HG03575 (cell line): Measurements from ENCODE around the gene OMA1.
"Not testable (repeated sequence)": the region's sequence is repeated elsewhere in the genome, so short reads cannot be mapped to it uniquely, and the experiment has no call there.

Experiments
- ATAC-seq: cut with Tn5 transposase; IDR thresholded peaks from one replicate; pipeline ENCODE4 v1.9.1; 2021; ENCODE audit not compliant: unreplicated experiment, insufficient number of reproducible peaks, low FRiP score; ENCODE audit errors: extremely low read depth

OMA1 gene

GRCh38 chr1:58546520-58547308 is at the start of gene OMA1:
OMA1 (minus strand) TSS chr1:58546726; CDS start chr1:58539294, 7,432 bp downstream.
- peak; percentile 72 for ATAC-seq

- ATAC-seq = no peak
Observed at GRCh38 chr1:58594546-58594945, 48.0 kb upstream of the OMA1 start.

DNA sequence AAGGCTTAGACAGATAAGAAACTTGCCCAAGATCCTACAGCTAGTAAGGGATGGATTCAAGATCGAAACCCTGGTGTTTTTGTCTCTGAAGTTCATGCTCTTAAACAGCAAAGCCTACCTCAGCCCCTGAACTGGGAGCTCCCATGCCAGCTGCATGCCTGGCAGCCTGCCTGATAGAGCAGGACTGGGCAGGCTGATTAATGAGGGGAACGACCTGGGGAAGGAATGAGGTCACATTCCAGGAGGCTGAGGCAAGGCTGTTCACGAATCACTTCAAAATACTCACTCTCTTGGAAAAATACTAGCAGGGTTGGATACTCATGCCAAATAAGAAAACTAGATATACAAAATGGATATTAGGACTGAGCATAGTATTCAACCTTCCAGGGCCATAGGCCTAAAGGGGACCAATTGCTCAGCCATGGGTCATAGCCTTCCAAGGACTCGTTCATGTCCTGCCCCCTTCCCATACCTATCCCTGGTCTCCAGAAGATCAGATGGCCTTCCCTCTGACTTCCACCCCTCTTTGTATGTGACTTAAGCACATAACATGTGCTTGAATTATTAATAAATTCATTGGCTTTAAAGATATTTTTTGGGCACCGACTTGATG is 46.1 kb upstream of the OMA1 start:
- ATAC-seq = no peak

DNA sequence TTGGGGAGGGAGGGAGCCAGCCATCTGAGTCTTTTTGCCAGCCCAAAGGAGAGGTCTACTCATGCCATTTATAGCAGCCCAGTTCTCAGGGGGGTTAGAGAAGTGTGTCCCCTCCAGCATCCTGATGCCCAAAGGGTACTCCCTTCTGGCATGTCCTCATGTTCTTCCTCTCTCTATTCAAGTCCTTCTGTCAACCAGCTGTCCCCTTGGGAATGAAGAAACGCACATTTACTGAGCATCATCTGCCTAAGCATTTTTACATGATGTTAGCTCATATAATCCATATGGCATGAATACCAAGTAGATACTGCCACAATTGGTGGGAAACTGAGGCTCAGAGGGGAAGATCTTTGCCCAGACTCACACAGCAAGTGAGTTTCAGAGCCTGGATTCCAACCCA is 45.3 kb upstream of the OMA1 start:
- no peak for ATAC-seq

GRCh38 chr1:58590019-58590418 is 43.5 kb upstream of the OMA1 start:
- no peak for ATAC-seq

DNA sequence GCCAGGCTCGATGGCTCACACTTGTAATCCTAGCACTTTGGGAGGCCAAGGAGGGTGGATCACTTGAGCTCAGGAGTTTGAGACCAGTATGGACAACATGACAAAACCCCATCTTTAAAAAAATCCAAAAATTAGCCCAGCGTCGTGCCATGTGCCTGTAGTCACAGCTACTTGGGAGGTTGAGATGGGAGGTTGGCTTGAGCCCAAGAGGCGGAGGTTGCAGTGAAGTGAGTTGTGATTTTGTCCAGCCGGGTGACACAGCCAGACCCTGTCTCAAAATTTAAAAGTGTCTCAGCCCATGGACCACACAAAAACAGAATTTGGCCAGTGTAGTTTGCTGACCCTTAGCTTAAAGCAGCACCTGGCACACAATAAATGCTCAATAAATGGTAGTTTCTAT is 41.9 kb upstream of the OMA1 start:
- ATAC-seq = no peak

DNA sequence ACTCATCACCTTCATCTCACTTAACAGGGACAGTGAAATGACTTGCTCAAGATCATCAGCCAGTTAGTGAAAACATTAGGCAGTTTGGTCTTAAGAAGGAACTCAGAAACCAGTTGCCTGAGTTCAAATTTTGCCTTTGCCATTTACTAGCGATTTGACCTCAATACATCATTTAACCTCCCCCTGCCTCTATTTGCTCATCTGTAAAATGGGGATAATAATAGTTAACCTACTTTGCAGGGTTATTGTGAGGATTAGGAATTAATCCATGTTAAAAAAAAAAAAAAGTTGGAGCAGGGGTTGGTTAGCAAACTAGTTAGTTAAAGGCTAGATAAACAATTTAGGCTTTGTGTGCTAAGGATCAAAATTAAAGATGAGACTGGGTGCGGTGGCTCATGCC is 41.1 kb upstream of the OMA1 start:
- ATAC-seq = no peak

DNA sequence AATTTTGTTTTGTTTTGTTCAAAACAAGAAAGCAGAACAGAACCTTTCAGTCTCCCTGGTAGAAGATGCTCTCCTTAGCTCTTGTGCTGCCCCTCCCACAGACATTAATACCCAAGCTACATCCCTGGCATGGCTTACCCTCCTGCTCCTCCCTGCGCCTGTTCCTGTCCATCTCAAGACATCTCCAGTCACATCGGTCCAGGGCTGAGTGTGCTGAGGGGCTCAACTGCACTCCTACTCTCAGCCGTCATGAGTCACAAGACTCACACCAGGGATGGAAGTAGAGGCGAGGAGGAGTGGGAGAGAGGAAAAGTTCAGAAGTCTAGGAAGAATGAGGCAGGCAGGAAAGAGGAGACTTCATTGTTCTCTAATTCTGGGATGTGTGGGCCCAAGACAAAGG is 39.7 kb upstream of the OMA1 start:
- ATAC-seq = no peak

DNA sequence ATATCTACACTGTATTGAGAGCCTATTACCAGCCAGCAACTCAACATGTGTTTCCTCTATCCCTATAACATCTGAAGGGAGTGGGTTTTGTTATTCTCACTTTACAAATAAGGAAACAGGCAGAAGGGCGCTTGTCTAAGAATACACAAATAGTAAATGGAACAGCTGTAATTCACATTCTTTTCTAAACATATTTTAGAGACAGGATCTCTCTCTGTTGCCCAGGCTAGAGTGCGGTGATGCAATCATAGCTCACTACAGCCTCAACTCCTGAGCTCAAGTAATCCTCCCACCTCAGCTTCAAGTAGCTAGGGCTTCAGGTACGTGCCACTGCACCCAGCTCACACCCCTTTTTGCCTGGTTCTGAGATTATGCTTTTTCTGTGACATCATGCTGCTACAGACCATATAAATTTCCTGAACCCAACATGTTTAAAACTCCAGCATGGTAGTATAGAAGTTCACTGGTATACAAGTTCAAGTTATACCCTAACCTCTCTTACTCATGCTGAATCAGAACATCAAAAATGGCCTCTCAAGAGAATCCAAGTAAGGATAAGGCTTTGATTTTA is 39.1 kb upstream of the OMA1 start:
- ATAC-seq = no peak

DNA sequence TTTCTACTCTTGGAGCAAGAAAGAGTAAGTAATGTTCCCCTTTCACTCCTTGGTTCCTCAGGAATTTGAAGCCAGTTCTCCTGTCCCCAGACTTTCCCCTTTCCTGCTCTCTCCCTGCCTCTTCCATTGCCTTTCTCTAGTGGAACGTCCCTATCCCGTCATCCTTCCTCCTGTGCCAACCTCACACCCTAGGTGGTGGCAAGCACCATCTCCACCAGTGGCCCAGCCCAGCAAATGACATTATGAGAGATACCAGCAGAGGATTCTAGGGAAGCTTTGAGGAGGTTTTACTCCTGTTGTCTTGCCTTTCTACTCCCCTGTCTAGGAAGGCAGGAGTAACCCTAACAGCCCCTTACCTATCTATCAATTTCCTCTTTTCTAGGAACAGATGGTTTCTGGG is 38.6 kb upstream of the OMA1 start:
- ATAC-seq = no peak

DNA sequence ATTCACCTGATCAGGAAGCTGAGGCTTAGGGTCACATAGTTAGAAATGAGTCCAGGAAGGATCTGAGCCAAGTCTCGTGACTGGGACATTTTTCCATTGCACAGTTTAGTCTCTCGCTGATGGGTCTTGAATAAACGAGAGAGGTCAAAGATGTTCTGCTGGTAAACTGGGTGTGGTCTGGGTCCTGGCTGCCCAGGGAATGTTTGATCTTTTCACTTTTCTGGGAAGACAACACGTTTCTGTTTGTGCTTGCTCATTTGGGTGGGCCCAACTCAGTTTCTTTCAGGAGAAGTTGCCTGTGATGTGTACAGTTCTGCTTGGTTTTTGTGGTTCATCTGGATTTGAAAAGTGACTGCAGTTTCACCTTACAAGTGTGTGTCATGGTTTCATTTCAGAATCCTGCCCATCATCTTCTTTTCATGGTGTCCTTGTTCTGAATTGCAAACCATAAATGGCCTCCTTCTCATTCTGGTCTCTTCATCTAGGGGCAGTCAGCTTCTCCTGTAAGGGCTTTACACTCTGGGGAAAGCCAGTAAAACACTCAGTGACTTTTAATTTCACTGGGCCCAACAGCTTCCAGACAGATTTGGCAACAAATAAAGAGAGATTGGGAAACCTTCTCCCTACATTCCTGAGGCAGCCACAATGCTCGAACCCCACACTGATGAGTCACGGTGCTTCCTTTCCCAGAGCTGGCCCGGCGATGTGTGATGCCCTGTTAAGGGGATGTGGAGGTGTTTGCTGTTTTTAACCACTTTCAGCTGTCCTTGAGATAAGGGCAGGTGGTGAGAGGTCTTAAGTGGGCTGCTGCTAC is 37.8 kb upstream of the OMA1 start:
- ATAC-seq = peak; percentile 53

- ATAC-seq = no peak
Observed at GRCh38 chr1:58583496-58583895, 37.0 kb upstream of the OMA1 start.

GRCh38 chr1:58582143-58582542 is 35.6 kb upstream of the OMA1 start:
- not testable (repeated sequence) for ATAC-seq

- no peak for ATAC-seq
Observed at GRCh38 chr1:58581641-58582040, 35.1 kb upstream of the OMA1 start.

DNA sequence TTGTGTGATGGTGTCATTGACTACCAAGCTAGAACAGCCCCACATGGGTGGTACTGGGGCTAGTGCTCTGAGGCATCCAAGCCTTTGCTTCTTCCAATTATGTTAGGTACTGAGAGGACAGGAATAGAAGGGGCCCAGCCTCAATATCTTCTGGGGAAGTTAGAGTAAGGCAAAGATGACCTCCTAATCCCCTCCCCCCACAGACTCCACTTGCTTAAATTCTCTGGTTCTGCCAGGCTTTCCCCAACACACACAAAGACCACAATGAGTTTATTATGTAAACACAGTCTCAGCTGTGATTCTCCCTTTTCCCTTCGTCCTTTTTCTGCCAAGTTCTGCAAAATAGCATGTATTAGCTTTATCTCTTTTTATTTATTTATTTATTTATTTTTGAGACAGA is 33.7 kb upstream of the OMA1 start:
- ATAC-seq = no peak

- ATAC-seq = no peak
Observed at GRCh38 chr1:58577654-58578030, 31.1 kb upstream of the OMA1 start.

DNA sequence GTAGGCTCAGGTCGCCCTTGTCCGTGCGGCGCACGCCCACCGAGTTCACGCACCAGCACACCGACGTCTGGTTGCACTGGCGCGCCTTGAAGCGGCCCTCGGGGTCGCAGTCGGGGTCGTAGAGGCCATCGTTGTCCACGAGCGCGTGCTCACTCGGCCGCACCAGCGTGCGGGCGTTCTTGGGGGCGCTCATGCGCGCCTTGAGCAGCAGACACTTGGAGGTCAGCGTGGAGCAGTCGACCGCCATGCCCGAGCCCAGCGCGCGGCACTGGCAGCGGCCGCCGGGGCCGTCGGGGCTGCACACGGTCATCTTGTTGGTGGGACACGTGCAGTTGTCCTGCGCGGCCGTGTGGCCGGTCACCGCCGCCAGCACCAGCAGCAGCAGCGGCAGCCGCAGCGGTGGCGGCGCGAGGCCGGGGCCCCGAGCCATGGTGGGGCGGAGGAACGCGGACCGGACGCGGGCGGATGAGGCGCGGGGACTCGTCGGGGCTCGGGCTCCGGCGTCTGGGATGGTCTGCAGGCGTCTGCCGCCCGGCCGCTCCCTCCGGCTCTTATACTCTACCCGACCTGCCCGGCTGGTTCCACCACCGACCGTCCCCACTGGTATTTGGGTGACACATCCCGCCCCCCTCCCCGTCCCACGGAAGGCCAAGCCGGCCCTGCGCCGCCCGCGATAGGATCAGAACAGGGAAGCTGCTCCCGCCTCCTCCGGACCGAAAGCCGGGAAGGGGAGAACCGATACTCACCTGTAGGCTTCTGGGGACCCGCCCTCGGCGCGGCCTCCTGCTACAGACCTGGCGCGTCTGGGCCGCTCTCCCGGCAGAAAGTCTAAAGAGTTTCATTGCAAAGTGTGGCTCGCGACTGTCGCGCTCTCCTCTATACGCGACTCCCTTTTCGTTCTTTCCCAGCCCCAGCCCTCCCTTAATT is 30.5 kb upstream of the OMA1 start, which contains the start of gene TACSTD2:
Gene TACSTD2 (minus strand): TSS at position 526 of the 927 bp plus-strand sequence. CDS start 96 bp downstream, at position 430.
- ATAC-seq = no peak

- ATAC-seq = no peak
Observed at GRCh38 chr1:58576325-58576726, 29.8 kb upstream of the OMA1 start.
